ENCODE results near the gene HES4. TPM values are rescaled to one million over a fixed set of nuclear protein-coding genes. Genes with fewer than 3 reads are reported as not detected.

Gene HES4
- total and polyA plus RNA-seq, 2 of the 13 experiments (the other 11 are each of a cell fraction or from before 2014, with no cell fraction given) = 8.8 to 10.6 TPM

GRCh38 chr1:1006305-1007159 lies 6.6 kb upstream of the HES4 start (continued):
- TF ChIP-seq KLF15 (CRISPR knock-in tag; IDR thresholded peaks at IDR 0.05; ENCODE audit: borderline replicate concordance) (no peak), ZBTB46 (CRISPR knock-in tag; IDR thresholded peaks at IDR 0.05; ENCODE audit: borderline replicate concordance) (0 out of 2 replicates have a peak, but pooled peaks have one; percentile 78), SYNCRIP (IDR thresholded peaks at IDR 0.05; ENCODE audit: insufficient read depth, low read depth, low read length) (no peak), SMAD1 (CRISPR knock-in tag; IDR thresholded peaks at IDR 0.05; ENCODE audit: borderline replicate concordance, low read depth) (no peak), TGIF2 (CRISPR knock-in tag; IDR thresholded peaks at IDR 0.05) (peak; percentile 92), RBM22 (optimal IDR thresholded peaks at IDR 0.05; ENCODE audit: low read length) (no peak), ZNF44 (CRISPR knock-in tag; IDR thresholded peaks at IDR 0.05) (no peak), HNRNPK (IDR thresholded peaks at IDR 0.05; ENCODE audit: low read depth, low read length, poor library complexity, severe bottlenecking) (no peak), ZNF441 (CRISPR knock-in tag; IDR thresholded peaks at IDR 0.05; ENCODE audit: borderline replicate concordance) (peak; percentile 14; the same call in 1 of the 2 replicates), MAF1 (CRISPR knock-in tag; IDR thresholded peaks at IDR 0.05; ENCODE audit: borderline replicate concordance) (0 out of 2 replicates have a peak, but pooled peaks have one; percentile 47), ZNF577 (CRISPR knock-in tag; IDR thresholded peaks at IDR 0.05; ENCODE audit: borderline replicate concordance, low read depth) (0 out of 2 replicates have a peak, but pooled peaks have one; percentile 66), PHF21A (CRISPR knock-in tag; IDR thresholded peaks at IDR 0.05) (peak; percentile 98), ZBTB40 (IDR thresholded peaks at IDR 0.05) (no peak), ZBTB40 (CRISPR knock-in tag; IDR thresholded peaks at IDR 0.05) (peak; percentile 74)
- TF ChIP-seq, protein P1, sequence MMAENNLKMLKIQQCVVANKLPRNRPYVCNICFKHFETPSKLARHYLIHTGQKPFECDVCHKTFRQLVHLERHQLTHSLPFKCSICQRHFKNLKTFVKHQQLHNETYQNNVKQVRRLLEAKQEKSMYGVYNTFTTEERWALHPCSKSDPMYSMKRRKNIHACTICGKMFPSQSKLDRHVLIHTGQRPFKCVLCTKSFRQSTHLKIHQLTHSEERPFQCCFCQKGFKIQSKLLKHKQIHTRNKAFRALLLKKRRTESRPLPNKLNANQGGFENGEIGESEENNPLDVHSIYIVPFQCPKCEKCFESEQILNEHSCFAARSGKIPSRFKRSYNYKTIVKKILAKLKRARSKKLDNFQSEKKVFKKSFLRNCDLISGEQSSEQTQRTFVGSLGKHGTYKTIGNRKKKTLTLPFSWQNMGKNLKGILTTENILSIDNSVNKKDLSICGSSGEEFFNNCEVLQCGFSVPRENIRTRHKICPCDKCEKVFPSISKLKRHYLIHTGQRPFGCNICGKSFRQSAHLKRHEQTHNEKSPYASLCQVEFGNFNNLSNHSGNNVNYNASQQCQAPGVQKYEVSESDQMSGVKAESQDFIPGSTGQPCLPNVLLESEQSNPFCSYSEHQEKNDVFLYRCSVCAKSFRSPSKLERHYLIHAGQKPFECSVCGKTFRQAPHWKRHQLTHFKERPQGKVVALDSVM (CRISPR knock-in tag; IDR thresholded peaks at IDR 0.05) = peak; percentile 52; the same call in 1 of the 2 replicates

All from HepG2 (cell line).